Activated naive CD8-positive, alpha-beta T cell treated with anti-CD3 and anti-CD28 coated beads, Interleukin-2, amount 10 ng/mL, durations not matched to agents 7 days and 5 days (primary cell): ENCODE measurements around the gene HPD. TPM values are rescaled to one million over a fixed set of nuclear protein-coding genes. Genes with fewer than 3 reads are reported as not detected.

Experiments
- ATAC-seq: fragments of 150-1000 bp; cut with Tn5 transposase; one replicate; pipeline ENCODE4 v1.10.0; 2021; ENCODE audit warnings: low read depth, moderate library complexity
- POLR2A ChIA-PET: fragments of 350-600 bp; sonication (Branson Sonifier 250); formaldehyde crosslinking; loops from one replicate; lab custom pipeline; 2021; ENCODE audit warnings: antibody characterized with exemption; lab: Charles Lee
- DNase-seq: peaks from one replicate; pipeline ENCODE4 v3.0.0; 2021
- H3K27ac Mint-ChIP-seq: one replicate; pipeline ENCODE4 v1.8.0; 2022; ENCODE audit warnings: mild to moderate bottlenecking, mixed read lengths
- H3K27me3 Mint-ChIP-seq: one replicate; pipeline ENCODE4 v1.8.0; 2022; ENCODE audit warnings: mild to moderate bottlenecking, moderate library complexity, mixed read lengths
- H3K36me3 Mint-ChIP-seq: one replicate; pipeline ENCODE4 v1.8.0; 2021; ENCODE audit warnings: mild to moderate bottlenecking, mixed read lengths
- H3K4me1 Mint-ChIP-seq: one replicate; pipeline ENCODE4 v1.8.0; 2021; ENCODE audit warnings: mixed read lengths
- H3K4me3 Mint-ChIP-seq: one replicate; pipeline ENCODE4 v1.8.0; 2022; ENCODE audit warnings: mild to moderate bottlenecking, moderate library complexity, mixed read lengths
- H3K9me3 Mint-ChIP-seq: one replicate; pipeline ENCODE4 v1.8.0; 2021; ENCODE audit warnings: mixed read lengths
- total RNA-seq, 2 experiments: library from RNA; stranded (reverse); gene quantifications; one replicate each; pipeline ENCODE4 v1.2.3, GENCODE V29; 2021

HPD gene
- total RNA-seq, 2 experiments from 2014 or later = not detected

- ATAC-seq = no peak
- H3K36me3 Mint-ChIP-seq = peaks cover 19% of the 10 kb centered on the region
- no peak overlapping the region for H3K27ac Mint-ChIP-seq
- H3K27me3 Mint-ChIP-seq = no peaks in the 10 kb centered on the region
- no peak for DNase-seq
- POLR2A ChIA-PET = interaction anchor here (0.5 kb wide), 1 partner anchor 10 kb away, joined by 5 read pairs; no protein-coding TSS in a partner anchor
- peaks cover 2% of the 10 kb centered on the region for H3K4me1 Mint-ChIP-seq
- H3K4me3 Mint-ChIP-seq = no peak overlapping the region
- H3K9me3 Mint-ChIP-seq = no peaks in the 10 kb centered on the region
These were observed 27.9 kb downstream of the HPD start for GRCh38 chr12:121830588-121831265.

DNA sequence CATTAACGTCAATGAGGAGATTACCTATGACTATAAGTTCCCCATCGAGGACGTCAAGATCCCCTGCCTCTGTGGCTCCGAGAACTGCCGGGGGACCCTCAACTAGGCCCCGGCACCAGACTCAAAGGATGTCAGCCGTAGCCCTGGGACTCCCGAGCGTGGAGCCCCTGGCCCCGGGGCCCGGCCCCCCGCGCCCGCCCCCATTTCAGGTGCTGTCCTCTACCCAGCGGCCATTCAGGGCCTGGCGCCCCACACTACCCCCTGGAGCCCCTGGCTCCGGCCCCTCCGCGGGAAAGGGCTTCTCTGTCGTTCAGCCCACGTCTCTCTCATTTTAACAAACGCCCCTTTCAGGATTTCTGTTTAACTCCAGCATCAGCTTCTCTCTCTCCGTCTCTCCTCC is 28.5 kb downstream of the HPD start:
- POLR2A ChIA-PET = no interaction called here
- H3K27ac Mint-ChIP-seq = no peak overlapping the region
- H3K9me3 Mint-ChIP-seq = no peaks in the 10 kb centered on the region
- ATAC-seq (no peak), DNase-seq (no peak)
- no peaks in the 10 kb centered on the region for H3K27me3 Mint-ChIP-seq
- no peak overlapping the region for H3K4me3 Mint-ChIP-seq
- H3K4me1 Mint-ChIP-seq = peaks cover 2% of the 10 kb centered on the region
- H3K36me3 Mint-ChIP-seq = peaks cover 19% of the 10 kb centered on the region

- Mint-ChIP-seq H3K9me3 (no peaks in the 10 kb centered on the region), H3K27ac (no peak overlapping the region), H3K36me3 (peaks cover 19% of the 10 kb centered on the region), H3K4me1 (peaks cover 2% of the 10 kb centered on the region), H3K4me3 (no peak overlapping the region), H3K27me3 (no peaks in the 10 kb centered on the region)
- POLR2A ChIA-PET = no interaction called here
- DNase-seq = no peak
- ATAC-seq = no peak
These were observed 29.3 kb downstream of the HPD start for GRCh38 chr12:121829250-121829918.

- H3K36me3 Mint-ChIP-seq = peaks cover 19% of the 10 kb centered on the region
- H3K9me3 Mint-ChIP-seq = no peaks in the 10 kb centered on the region
- H3K4me3 Mint-ChIP-seq = no peak overlapping the region
- ATAC-seq (no peak), DNase-seq (no peak)
- no peaks in the 10 kb centered on the region for H3K27me3 Mint-ChIP-seq
- H3K27ac Mint-ChIP-seq = no peak overlapping the region
- POLR2A ChIA-PET = interaction anchor here (2.1 kb wide), 1 partner anchor 8 kb away, joined by 8 read pairs; no protein-coding TSS in a partner anchor
- peaks cover 2% of the 10 kb centered on the region for H3K4me1 Mint-ChIP-seq
These were observed 29.8 kb downstream of the HPD start for GRCh38 chr12:121828826-121829225.

DNA sequence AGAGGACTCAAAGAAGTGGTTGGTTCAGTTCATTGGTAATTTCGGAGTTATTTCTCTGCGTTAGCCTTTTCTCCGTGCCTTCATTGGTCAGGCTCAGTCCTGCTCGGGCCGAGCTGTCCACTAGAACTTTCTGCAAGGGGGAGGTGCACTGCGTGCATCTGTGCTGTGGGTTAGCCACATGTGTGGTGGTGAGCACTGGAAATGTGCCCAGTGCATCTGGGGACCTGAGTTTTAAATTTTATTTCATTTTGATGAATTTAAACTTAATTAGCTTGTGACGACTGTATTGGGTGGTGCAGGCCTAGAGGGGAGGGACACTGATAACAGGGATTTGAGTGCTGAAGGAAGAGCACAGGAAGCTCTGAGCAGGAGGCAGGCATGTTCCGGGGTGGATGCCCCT is 30.4 kb downstream of the HPD start:
- no peak for ATAC-seq
- no peaks in the 10 kb centered on the region for H3K9me3 Mint-ChIP-seq
- no peaks in the 10 kb centered on the region for H3K27me3 Mint-ChIP-seq
- H3K4me3 Mint-ChIP-seq = no peak overlapping the region
- H3K4me1 Mint-ChIP-seq = peaks cover 2% of the 10 kb centered on the region
- H3K36me3 Mint-ChIP-seq = peaks cover 19% of the 10 kb centered on the region
- POLR2A ChIA-PET = interaction anchor here (2.1 kb wide), 1 partner anchor 9 kb away, joined by 8 read pairs; no protein-coding TSS in a partner anchor
- DNase-seq = no peak
- no peak overlapping the region for H3K27ac Mint-ChIP-seq

- Mint-ChIP-seq H3K27me3 (no peaks in the 10 kb centered on the region), H3K9me3 (no peaks in the 10 kb centered on the region), H3K27ac (no peak overlapping the region), H3K36me3 (peaks cover 19% of the 10 kb centered on the region), H3K4me1 (peaks cover under 1% of the 10 kb centered on the region), H3K4me3 (no peak overlapping the region)
- POLR2A ChIA-PET = interaction anchor here (1.2 to 2.1 kb wide), 3 partner anchors 10 to 27 kb away, joined by 3 to 8 read pairs (median 3); no protein-coding TSS in a partner anchor
- ATAC-seq (no peak), DNase-seq (no peak)
These were observed 31.1 kb downstream of the HPD start for GRCh38 chr12:121827351-121828099.

DNA sequence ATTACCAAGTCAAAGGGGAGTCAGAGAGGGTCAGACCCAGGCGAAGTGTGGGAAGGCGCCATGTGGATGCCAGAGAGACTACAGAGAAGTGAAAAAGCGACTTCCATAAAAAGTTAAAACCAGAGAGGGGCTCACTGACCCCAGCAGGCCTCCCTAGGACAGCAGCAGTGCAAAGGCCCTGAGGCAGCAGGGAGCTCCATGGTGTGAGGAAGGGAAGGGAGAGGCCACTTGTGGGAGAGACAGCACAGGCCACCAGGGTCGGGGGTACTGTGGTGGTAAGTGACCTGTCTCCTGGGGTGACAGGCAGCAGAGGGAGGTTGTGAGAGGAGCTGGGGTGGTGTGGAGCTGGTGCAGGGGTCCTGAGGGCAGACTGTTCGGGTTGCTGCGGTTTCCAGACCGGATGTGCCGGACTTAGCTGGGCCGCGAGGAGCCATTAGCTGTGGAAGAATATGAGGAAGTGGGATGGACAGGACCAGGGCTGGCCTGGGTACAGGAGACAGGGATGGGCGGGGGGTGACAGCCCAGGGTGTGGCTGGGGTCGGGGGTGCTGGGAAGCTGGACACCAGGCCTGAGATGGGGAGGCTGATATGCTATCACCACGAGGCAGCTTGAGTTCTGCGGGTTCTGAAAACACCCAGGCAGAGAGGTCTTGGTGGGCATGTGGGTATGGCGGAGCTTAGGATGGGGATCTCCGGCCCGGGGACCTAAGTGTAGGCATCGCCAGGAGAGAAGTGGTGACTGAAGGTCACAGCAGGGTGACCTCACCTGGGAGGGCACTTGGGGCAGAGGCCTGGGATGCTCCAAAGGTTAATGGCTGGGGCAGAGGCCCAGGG is 32.1 kb downstream of the HPD start:
- peaks cover 11% of the 10 kb centered on the region for H3K36me3 Mint-ChIP-seq
- no peak for ATAC-seq
- H3K4me1 Mint-ChIP-seq = no peaks in the 10 kb centered on the region
- no peaks in the 10 kb centered on the region for H3K27me3 Mint-ChIP-seq
- no peak overlapping the region for H3K27ac Mint-ChIP-seq
- H3K4me3 Mint-ChIP-seq = no peak overlapping the region
- no peak for DNase-seq
- POLR2A ChIA-PET = interaction anchor here (1.2 to 2.1 kb wide), 3 partner anchors 11 to 26 kb away, joined by 3 to 8 read pairs (median 3); no protein-coding TSS in a partner anchor
- H3K9me3 Mint-ChIP-seq = no peaks in the 10 kb centered on the region

DNA sequence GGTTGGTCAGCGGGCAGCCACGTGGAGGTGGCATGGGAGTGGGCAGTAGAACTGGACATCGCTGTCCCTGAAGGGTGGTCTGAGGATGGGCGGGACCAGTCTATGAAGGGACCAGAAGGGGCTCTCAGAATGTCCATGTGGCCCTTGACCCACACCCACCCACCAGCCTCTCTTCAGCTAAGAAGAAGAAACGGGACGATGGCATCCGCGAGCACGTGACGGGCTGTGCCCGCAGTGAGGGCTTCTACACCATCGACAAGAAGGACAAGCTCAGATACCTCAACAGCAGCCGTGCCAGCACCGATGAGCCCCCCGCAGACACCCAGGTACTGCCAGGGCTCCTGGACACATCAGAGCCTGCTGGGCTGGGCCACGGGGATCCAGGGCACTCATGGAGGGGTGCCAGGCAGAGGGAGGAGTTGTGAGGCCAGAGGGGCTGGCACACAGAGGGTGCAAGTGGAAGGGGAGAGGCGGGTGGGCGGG is 33.6 kb downstream of the HPD start:
- no peak for DNase-seq
- no peak for ATAC-seq
- H3K9me3 Mint-ChIP-seq = no peaks in the 10 kb centered on the region
- H3K4me1 Mint-ChIP-seq = no peaks in the 10 kb centered on the region
- H3K4me3 Mint-ChIP-seq = no peak overlapping the region
- no peak overlapping the region for H3K27ac Mint-ChIP-seq
- H3K27me3 Mint-ChIP-seq = no peaks in the 10 kb centered on the region
- POLR2A ChIA-PET = interaction anchor here (1.0 kb wide), 2 partner anchors 12 to 25 kb away, joined by 3 to 4 read pairs; no protein-coding TSS in a partner anchor
- H3K36me3 Mint-ChIP-seq = peaks cover 11% of the 10 kb centered on the region

DNA sequence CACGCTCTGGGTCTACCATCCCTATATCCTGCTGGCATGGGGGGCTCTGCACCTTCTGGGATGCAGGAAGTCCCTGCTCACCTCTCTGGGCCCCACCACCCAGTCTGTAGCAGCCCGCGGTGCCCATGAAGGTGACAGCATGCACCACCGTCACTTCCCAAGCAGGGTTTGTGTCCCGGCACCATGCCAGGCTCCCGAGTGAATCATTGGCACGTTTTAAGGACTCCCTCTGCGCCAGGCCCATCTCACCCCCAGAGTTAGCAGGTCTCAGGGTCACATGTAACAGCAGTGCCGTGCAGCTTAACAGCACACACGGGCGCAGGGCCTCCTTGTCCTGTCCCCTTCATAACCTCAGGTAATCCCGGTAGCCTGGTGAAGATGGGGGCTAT is 34.9 kb downstream of the HPD start:
- H3K9me3 Mint-ChIP-seq = no peaks in the 10 kb centered on the region
- H3K36me3 Mint-ChIP-seq = peaks cover 11% of the 10 kb centered on the region
- H3K4me3 Mint-ChIP-seq = no peak overlapping the region
- no peaks in the 10 kb centered on the region for H3K27me3 Mint-ChIP-seq
- H3K27ac Mint-ChIP-seq = no peak overlapping the region
- ATAC-seq = no peak
- no peaks in the 10 kb centered on the region for H3K4me1 Mint-ChIP-seq
- POLR2A ChIA-PET = interaction anchor here (1.0 kb wide), 1 partner anchor 14 kb away, joined by 4 read pairs; no protein-coding TSS in a partner anchor
- DNase-seq = no peak

DNA sequence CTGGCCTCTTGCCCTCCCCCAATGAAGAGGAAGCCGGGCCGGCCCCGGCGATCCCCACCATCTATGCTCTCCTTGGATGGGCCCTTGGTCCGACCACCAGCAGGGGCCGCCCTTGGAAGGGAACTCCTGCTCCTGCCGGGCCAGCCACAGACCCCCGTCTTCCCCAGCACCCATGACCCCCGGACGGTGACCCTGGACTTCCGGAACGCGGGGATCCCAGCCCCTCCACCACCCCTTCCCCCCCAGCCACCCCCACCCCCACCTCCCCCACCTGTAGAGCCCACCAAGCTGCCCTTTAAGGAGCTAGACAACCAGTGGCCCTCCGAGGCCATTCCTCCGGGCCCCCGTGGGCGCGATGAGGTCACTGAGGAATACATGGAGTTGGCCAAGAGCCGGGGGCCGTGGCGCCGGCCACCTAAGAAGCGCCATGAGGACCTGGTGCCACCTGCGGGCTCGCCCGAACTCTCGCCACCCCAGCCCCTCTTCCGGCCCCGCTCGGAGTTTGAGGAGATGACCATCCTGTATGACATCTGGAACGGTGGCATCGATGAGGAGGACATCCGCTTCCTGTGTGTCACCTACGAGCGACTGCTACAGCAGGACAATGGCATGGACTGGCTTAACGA is 35.4 kb downstream of the HPD start:
- no peak for DNase-seq
- H3K9me3 Mint-ChIP-seq = no peaks in the 10 kb centered on the region
- no peaks in the 10 kb centered on the region for H3K4me1 Mint-ChIP-seq
- no peak overlapping the region for H3K27ac Mint-ChIP-seq
- POLR2A ChIA-PET = no interaction called here
- ATAC-seq = no peak
- no peaks in the 10 kb centered on the region for H3K27me3 Mint-ChIP-seq
- peaks cover 8% of the 10 kb centered on the region for H3K36me3 Mint-ChIP-seq
- H3K4me3 Mint-ChIP-seq = no peak overlapping the region

DNA sequence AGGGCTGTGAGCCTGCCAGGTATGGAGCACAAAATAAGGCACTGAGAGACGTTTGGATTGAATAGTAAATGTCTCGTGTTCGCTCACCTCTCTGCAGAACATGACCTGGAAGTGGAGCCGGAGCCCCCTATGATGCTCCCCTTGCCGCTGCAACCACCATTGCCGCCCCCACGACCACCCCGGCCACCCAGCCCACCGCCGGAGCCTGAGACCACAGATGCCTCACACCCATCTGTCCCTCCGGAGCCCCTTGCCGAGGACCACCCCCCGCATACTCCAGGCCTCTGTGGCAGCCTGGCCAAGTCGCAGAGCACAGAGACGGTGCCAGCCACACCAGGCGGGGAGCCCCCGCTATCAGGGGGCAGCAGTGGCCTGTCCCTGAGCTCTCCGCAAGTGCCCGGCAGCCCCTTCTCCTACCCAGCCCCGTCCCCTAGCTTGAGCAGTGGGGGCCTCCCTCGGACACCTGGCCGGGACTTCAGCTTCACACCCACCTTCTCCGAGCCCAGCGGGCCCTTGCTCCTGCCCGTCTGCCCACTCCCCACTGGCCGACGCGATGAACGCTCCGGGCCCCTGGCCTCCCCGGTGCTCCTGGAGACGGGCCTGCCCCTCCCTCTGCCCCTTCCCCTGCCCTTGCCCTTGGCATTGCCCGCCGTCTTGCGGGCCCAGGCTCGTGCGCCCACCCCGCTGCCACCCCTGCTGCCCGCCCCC is 36.1 kb downstream of the HPD start:
- no peaks in the 10 kb centered on the region for H3K4me1 Mint-ChIP-seq
- no peaks in the 10 kb centered on the region for H3K9me3 Mint-ChIP-seq
- POLR2A ChIA-PET = no interaction called here
- H3K36me3 Mint-ChIP-seq = peaks cover 9% of the 10 kb centered on the region
- ATAC-seq (no peak), DNase-seq (no peak)
- no peak overlapping the region for H3K4me3 Mint-ChIP-seq
- H3K27ac Mint-ChIP-seq = no peak overlapping the region
- no peaks in the 10 kb centered on the region for H3K27me3 Mint-ChIP-seq

GRCh38 chr12:121820056-121820455 is 38.6 kb downstream of the HPD start:
- Mint-ChIP-seq H3K4me1 (no peaks in the 10 kb centered on the region), H3K27ac (no peak overlapping the region), H3K9me3 (no peaks in the 10 kb centered on the region), H3K27me3 (no peaks in the 10 kb centered on the region), H3K36me3 (peaks cover 13% of the 10 kb centered on the region), H3K4me3 (no peak overlapping the region)
- DNase-seq (no peak), ATAC-seq (no peak)
- POLR2A ChIA-PET = no interaction called here
